ENCODE data around the gene MCM8. TPM values are rescaled to one million over a fixed set of nuclear protein-coding genes. Genes with fewer than 3 reads are reported as not detected.
A peak's percentile ranks its signal among the peaks of the same experiment; 100 is the strongest.

MCM8 gene
- total RNA-seq: 6.6 TPM
- polyA plus RNA-seq (ENCODE audit: insufficient read depth, low read depth, low replicate concordance): 1.9 TPM
- long read RNA-seq, donor 1: 0 reads
- long read RNA-seq, donor 2, full-length matches to known transcripts: 1 of 1 reads
- long read RNA-seq, donor 2, partial matches to known transcripts: 0 of 1 reads
- long read RNA-seq, donor 2, other reads (novel, unspliced or antisense): 0 of 1 reads
- long read RNA-seq, donor 3, full-length matches to known transcripts: 1 of 7 reads
- long read RNA-seq, donor 3, partial matches to known transcripts: 6 of 7 reads
- long read RNA-seq, donor 3, other reads (novel, unspliced or antisense): 0 of 7 reads
- long read RNA-seq, donor 4: 0 reads
- long read RNA-seq, donor 5: 0 reads
- long read RNA-seq, donor 6, partial matches to known transcripts: 9 of 9 reads
- long read RNA-seq, donor 6, other reads (novel, unspliced or antisense): 0 of 9 reads
- long read RNA-seq, donor 7, partial matches to known transcripts: 2 of 2 reads
- long read RNA-seq, donor 7, other reads (novel, unspliced or antisense): 0 of 2 reads
- long read RNA-seq, donor 8: 0 reads
- long read RNA-seq, donor 9: 0 reads
- long read RNA-seq, donor 10, partial matches to known transcripts: 8 of 8 reads
- long read RNA-seq, donor 10, other reads (novel, unspliced or antisense): 0 of 8 reads

DNA sequence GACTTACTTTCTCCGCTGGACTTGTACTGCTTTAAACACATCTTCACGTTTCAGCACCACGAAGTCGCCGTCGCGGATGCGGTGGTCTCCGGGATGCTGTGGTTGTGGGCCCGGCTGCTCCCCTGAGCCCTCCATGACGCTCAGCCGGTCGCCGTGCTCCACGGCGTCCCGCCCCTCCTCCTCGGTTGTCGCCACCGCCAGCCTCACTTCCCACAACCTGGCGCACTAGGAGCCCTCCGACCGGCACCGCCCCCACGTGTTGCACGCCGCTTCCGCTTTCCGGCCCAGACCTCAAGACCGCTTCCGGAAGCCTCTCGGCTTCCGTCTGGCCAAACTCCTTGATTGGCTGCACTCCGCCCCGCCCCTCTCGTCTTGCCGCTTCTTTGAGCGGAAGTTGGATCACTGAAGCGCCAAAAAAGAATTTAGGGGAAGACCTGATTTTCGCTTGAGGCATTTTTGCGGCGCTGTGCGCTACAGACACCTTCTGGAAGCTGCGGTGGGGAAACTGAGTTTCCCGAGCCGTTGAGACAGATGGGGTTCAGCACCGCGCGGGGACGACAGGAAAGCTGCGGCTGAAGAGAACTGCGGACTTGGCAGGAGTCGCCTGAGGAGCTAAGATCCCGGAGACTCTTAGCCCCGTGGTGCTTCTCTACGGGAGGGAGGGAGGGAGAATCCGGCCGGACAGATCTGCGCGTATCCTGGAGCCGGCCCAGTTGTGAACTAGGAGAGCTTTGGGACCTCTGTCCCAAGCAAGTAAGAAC lies at the start of gene MCM8, which contains the start of gene TRMT6:
MCM8 (plus strand) TSS at position 382 of the 761 bp plus-strand sequence. CDS start 1,364 bp downstream, outside the sequence.
TRMT6 (minus strand) TSS at position 263 of the 761 bp plus-strand sequence; CDS start at position 135, 128 bp downstream.
- Histone ChIP-seq H3K27ac (ENCODE audit: low read depth in 2 of 2, low read length in 2 of 2) (peak within 1 kb of the TSS; percentile 8 to 47), H3K9ac (ENCODE audit: low read length in 3 of 3) (peak within 1 kb of the TSS; percentile 72 to 90 (median 77)), H3K27me3 (ENCODE audit: control insufficient read depth, insufficient read depth, low read length) (no peaks in the 10 kb centered on the region), H3K4me3 (ENCODE audit: low read length in 3 of 3) (peak within 1 kb of the TSS; percentile 91 to 96 (median 95)), H3K4me1 (ENCODE audit: control insufficient read depth in 2 of 3, insufficient read depth in 2 of 3, low read depth in 1 of 3, low read length in 3 of 3) (peaks cover 0 to 13% (median 3%) of the 10 kb centered on the region in 3 donors), H3K36me3 (ENCODE audit: control insufficient read depth in 2 of 3, insufficient read depth in 3 of 3, low read length in 3 of 3) (peaks cover 0 to 9% (median 4%) of the 10 kb centered on the region in 3 donors), H3K9me3 (ENCODE audit: control insufficient read depth in 2 of 3, insufficient read depth in 1 of 3, low read length in 3 of 3) (no peaks in the 10 kb centered on the region)
- TF ChIP-seq, protein P1, sequence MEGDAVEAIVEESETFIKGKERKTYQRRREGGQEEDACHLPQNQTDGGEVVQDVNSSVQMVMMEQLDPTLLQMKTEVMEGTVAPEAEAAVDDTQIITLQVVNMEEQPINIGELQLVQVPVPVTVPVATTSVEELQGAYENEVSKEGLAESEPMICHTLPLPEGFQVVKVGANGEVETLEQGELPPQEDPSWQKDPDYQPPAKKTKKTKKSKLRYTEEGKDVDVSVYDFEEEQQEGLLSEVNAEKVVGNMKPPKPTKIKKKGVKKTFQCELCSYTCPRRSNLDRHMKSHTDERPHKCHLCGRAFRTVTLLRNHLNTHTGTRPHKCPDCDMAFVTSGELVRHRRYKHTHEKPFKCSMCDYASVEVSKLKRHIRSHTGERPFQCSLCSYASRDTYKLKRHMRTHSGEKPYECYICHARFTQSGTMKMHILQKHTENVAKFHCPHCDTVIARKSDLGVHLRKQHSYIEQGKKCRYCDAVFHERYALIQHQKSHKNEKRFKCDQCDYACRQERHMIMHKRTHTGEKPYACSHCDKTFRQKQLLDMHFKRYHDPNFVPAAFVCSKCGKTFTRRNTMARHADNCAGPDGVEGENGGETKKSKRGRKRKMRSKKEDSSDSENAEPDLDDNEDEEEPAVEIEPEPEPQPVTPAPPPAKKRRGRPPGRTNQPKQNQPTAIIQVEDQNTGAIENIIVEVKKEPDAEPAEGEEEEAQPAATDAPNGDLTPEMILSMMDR (IDR thresholded peaks at IDR 0.05; ENCODE audit: borderline replicate concordance, extremely low read depth, insufficient read depth): no peak
- DNase-seq (peak; percentile 96 to 99 (median 98)), FAIRE-seq (peak; percentile 82)
- intact Hi-C loops (cut with DNase I): no loop called here

DNA sequence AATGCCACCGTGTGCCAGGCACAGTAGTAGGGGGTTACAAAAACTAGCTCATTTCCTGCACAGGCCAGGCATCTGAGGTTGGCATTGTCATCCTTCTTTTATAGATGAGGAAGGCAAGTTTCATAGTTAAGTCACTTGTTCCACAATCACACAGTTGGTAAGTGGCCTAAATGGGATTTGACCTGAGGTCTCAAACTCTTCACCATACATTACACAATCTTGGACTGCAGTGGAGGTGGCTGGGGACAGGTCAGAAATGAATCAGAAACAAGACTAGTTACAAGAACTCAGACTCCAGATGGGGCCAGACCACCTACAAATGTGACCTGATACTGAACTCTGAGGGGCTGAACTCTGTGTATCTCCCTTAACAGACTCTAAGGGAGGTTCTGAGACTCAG lies 49.5 kb upstream of the MCM8 start:
- FAIRE-seq (no peak), DNase-seq (no peak)
- H3K4me3 ChIP-seq (ENCODE audit: low read length in 3 of 3): no peak overlapping the region
- TF ChIP-seq, protein P1 (IDR thresholded peaks at IDR 0.05; ENCODE audit: borderline replicate concordance, extremely low read depth, insufficient read depth): no peak
- H3K9ac ChIP-seq (ENCODE audit: low read length in 3 of 3): no peak overlapping the region
- H3K27me3 ChIP-seq (ENCODE audit: control insufficient read depth, insufficient read depth, low read length): no peaks in the 10 kb centered on the region
- intact Hi-C loops (cut with DNase I): no loop called here
- H3K9me3 ChIP-seq (ENCODE audit: control insufficient read depth in 2 of 3, insufficient read depth in 1 of 3, low read length in 3 of 3): no peaks in the 10 kb centered on the region
- H3K27ac ChIP-seq (ENCODE audit: low read depth in 2 of 2, low read length in 2 of 2): no peak overlapping the region
- H3K4me1 ChIP-seq (ENCODE audit: control insufficient read depth in 2 of 3, insufficient read depth in 2 of 3, low read depth in 1 of 3, low read length in 3 of 3): no peaks in the 10 kb centered on the region
- no peaks in the 10 kb centered on the region for H3K36me3 ChIP-seq (ENCODE audit: control insufficient read depth in 2 of 3, insufficient read depth in 3 of 3, low read length in 3 of 3)

DNA sequence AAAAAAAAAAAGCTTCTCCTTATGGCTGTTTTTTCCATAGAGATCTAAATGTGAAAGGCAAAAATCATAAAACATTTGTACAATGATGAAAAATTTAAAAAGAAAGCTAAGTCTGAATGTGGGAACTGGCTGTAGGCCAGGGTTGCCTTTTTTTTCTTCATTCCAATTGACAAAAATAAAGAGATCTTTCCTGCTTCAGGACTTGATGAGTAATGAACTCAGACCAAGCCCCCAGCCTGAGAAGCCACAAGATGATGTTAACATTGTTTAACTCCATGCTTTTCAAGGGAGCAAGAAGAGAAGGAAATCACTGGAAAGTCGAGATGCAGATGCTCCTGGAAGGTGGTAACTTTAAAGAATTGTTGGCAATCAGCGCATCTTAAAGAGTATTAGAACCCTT lies 41.5 kb upstream of the MCM8 start:
- H3K4me1 ChIP-seq (ENCODE audit: control insufficient read depth in 2 of 3, insufficient read depth in 2 of 3, low read depth in 1 of 3, low read length in 3 of 3): no peaks in the 10 kb centered on the region

More for the DNA sequence above, 41.5 kb upstream of the MCM8 start:
- no peak for DNase-seq
- TF ChIP-seq, protein P1 (IDR thresholded peaks at IDR 0.05; ENCODE audit: borderline replicate concordance, extremely low read depth, insufficient read depth): no peak
- Histone ChIP-seq H3K9ac (ENCODE audit: low read length in 3 of 3) (no peak overlapping the region), H3K27ac (ENCODE audit: low read depth in 2 of 2, low read length in 2 of 2) (no peak overlapping the region), H3K9me3 (ENCODE audit: control insufficient read depth in 2 of 3, insufficient read depth in 1 of 3, low read length in 3 of 3) (no peaks in the 10 kb centered on the region), H3K36me3 (ENCODE audit: control insufficient read depth in 2 of 3, insufficient read depth in 3 of 3, low read length in 3 of 3) (no peaks in the 10 kb centered on the region), H3K27me3 (ENCODE audit: control insufficient read depth, insufficient read depth, low read length) (no peaks in the 10 kb centered on the region), H3K4me3 (ENCODE audit: low read length in 3 of 3) (no peak overlapping the region)
- intact Hi-C loops (cut with DNase I): no loop called here
- no peak for FAIRE-seq

Data from kidney (tissue), 22 donors.